A549 (cell line): ENCODE measurements around the gene NR5A2. TPM values are rescaled to one million over a fixed set of nuclear protein-coding genes. Genes with fewer than 3 reads are reported as not detected.

ENCODE experiments used
- ATAC-seq, 2 experiments: fragments of 200-7000 bp in 1 of 2; fragments of >200 bp in 1 of 2; cut with Nextera tagmentation in 1 of 2; cut with Tn5 transposase in 1 of 2; 3 replicates each; pipeline versions ENCODE4 v1.8.0 to v1.9.1; 2018 to 2020; ENCODE audit warnings: mild to moderate bottlenecking in 1 of 2, moderate library complexity in 1 of 2
- CTCF ChIA-PET: fragments of 300-600 bp; sonication (Branson Sonifier 250); formaldehyde crosslinking; extraction: SDS; loops from one replicate; lab custom pipeline; 2021; ENCODE audit warnings: antibody characterized with exemption, inconsistent platforms; lab: Yijun Ruan, JAX
- POLR2A ChIA-PET: fragments of 350-600 bp; formaldehyde crosslinking; extraction: SDS; loops from one replicate; lab custom pipeline; 2021; ENCODE audit warnings: antibody characterized with exemption, inconsistent platforms; lab: Yijun Ruan, JAX
- DNase-seq, 2 experiments: peaks; one replicate each; pipeline versions ENCODE4 v3.0.0 to v3.0.0-alpha.2; 2011 to 2016; ENCODE audit warnings: low read depth in 1 of 2, low spot score in 1 of 2
- FAIRE-seq: peaks from 2 replicates; lab custom pipeline; 2011; peaks lifted over from hg19 to GRCh38; lab: Jason Lieb, UNC
- H3K27ac ChIP-seq, 2 experiments: fragments of >200 bp; sonication (Bioruptor Twin); formaldehyde crosslinking; 3 replicates each; pipeline ENCODE4 v1.5.1; 2016 to 2017
- H3K4me1 ChIP-seq: fragments of >200 bp; sonication (Bioruptor Twin); formaldehyde crosslinking; 3 replicates; pipeline ENCODE4 v1.6.1; 2016
- H3K4me2 ChIP-seq: fragments of >200 bp; sonication (Bioruptor Twin); formaldehyde crosslinking; 3 replicates; pipeline ENCODE4 v1.6.1; 2016
- H3K4me3 ChIP-seq: fragments of >200 bp; sonication (Bioruptor Twin); formaldehyde crosslinking; 3 replicates; pipeline ENCODE4 v1.5.1; 2016
- H3K9me3 ChIP-seq: fragments of >200 bp; sonication (Bioruptor Twin); formaldehyde crosslinking; 3 replicates; pipeline ENCODE4 v1.6.1; 2016
- BCL3 ChIP-seq: fragments of >200 bp; sonication (Bioruptor Twin); formaldehyde crosslinking; IDR thresholded peaks from 3 replicates; pipeline ENCODE4 v1.6.1; 2016
- CBX8 ChIP-seq: fragments of 200-600 bp; sonication (generic); IDR thresholded peaks from 2 replicates; pipeline ENCODE4 v1.6.1; 2016
- CEBPB ChIP-seq, 2 experiments: fragments of >200 bp in 1 of 2; sonication (Bioruptor Twin) in 1 of 2; formaldehyde crosslinking in 1 of 2; IDR thresholded peaks; 2 replicates each; pipeline ENCODE4 v1.6.1; 2012 to 2016
- EP300 ChIP-seq, 2 experiments: fragments of >200 bp; sonication (Bioruptor Twin); formaldehyde crosslinking; IDR thresholded peaks; 2 replicates in 1 of 2; 3 replicates in 1 of 2; pipeline ENCODE4 v1.6.1; 2016 to 2017
- FOSL2 ChIP-seq, 2 experiments: fragments of 450-650 bp in 1 of 2; fragments of >200 bp in 1 of 2; sonication (Bioruptor Twin) in 1 of 2; formaldehyde crosslinking; IDR thresholded peaks; 2 replicates each; pipeline versions ENCODE4 v1.5.0 to v1.6.1; 2016 to 2020; ENCODE audit warnings: mild to moderate bottlenecking in 1 of 2, moderate library complexity in 1 of 2
- GATA3 ChIP-seq: IDR thresholded peaks from 2 replicates; pipeline ENCODE4 v1.6.1; 2012; ENCODE audit warnings: borderline replicate concordance
- HES2 ChIP-seq: fragments of >200 bp; sonication (Bioruptor Twin); formaldehyde crosslinking; IDR thresholded peaks from 2 replicates; pipeline ENCODE4 v1.6.1; 2016
- HOXA7 ChIP-seq: fragments of 250-450 bp; sonication (Bioruptor Pico); IDR thresholded peaks from 2 replicates; pipeline ENCODE4 v1.5.0; 2020; ENCODE audit warnings: mild to moderate bottlenecking, moderate library complexity
- JUN ChIP-seq, 2 experiments: fragments of >200 bp; sonication (Bioruptor Twin); formaldehyde crosslinking; IDR thresholded peaks; 2 replicates in 1 of 2; 3 replicates in 1 of 2; pipeline ENCODE4 v1.6.1; 2016 to 2017
- JUNB ChIP-seq: fragments of >200 bp; sonication (Bioruptor Twin); formaldehyde crosslinking; IDR thresholded peaks from 2 replicates; pipeline ENCODE4 v1.6.1; 2016
- MAFK ChIP-seq: fragments of 450-650 bp; IDR thresholded peaks from 2 replicates; pipeline ENCODE4 v1.6.1; 2014; ENCODE audit not compliant: partially characterized antibody
- MAX ChIP-seq: IDR thresholded peaks from 2 replicates; pipeline ENCODE4 v1.6.1; 2012
- NR3C1 ChIP-seq: fragments of >200 bp; sonication (Bioruptor Twin); formaldehyde crosslinking; IDR thresholded peaks from 3 replicates; pipeline ENCODE4 v1.6.1; 2017
- PBX3 ChIP-seq: IDR thresholded peaks from 2 replicates; pipeline ENCODE4 v1.6.1; 2012
- POLR2AphosphoS2 ChIP-seq: conservative IDR thresholded peaks from 2 replicates; pipeline ENCODE4 v1.6.1; 2012; ENCODE audit warnings: low read length, improper control_type of control experiment, inconsistent platforms
- RAD21 ChIP-seq, 2 experiments: fragments of >200 bp in 1 of 2; sonication (Bioruptor Twin) in 1 of 2; formaldehyde crosslinking in 1 of 2; IDR thresholded peaks in 1 of 2; conservative IDR thresholded peaks in 1 of 2; 2 replicates in 1 of 2; 3 replicates in 1 of 2; pipeline ENCODE4 v1.6.1; 2012 to 2018; ENCODE audit warnings: inconsistent platforms in 1 of 2
- RARB ChIP-seq: fragments of 250-450 bp; sonication (Bioruptor Pico); IDR thresholded peaks from 2 replicates; pipeline ENCODE4 v1.8.0; 2021; ENCODE audit warnings: mild to moderate bottlenecking, moderate library complexity
- RFX5 ChIP-seq: fragments of 450-650 bp; IDR thresholded peaks from 2 replicates; pipeline ENCODE4 v1.7.1; 2014; ENCODE audit warnings: antibody characterized with exemption, mild to moderate bottlenecking, moderate library complexity
- RNF2 ChIP-seq: fragments of 200-600 bp; sonication (generic); IDR thresholded peaks from 2 replicates; pipeline ENCODE4 v1.6.1; 2016; ENCODE audit warnings: low read depth, mild to moderate bottlenecking, antibody characterized with exemption, moderate library complexity, borderline replicate concordance
- SMC3 ChIP-seq: fragments of >200 bp; sonication (Bioruptor Twin); formaldehyde crosslinking; IDR thresholded peaks from 3 replicates; pipeline ENCODE4 v1.6.1; 2018; ENCODE audit warnings: inconsistent platforms
- TFCP2L1 ChIP-seq: fragments of 250-450 bp; sonication (Bioruptor Pico); IDR thresholded peaks from 2 replicates; pipeline ENCODE4 v1.5.0; 2021; ENCODE audit warnings: mild to moderate bottlenecking
- TP53 ChIP-seq: fragments of 250-450 bp; sonication (Bioruptor Pico); IDR thresholded peaks from 2 replicates; pipeline ENCODE4 v1.5.0; 2021; ENCODE audit warnings: mild to moderate bottlenecking, moderate library complexity
- USF2 ChIP-seq: fragments of 450-650 bp; IDR thresholded peaks from 2 replicates; pipeline ENCODE4 v1.6.1; 2014; ENCODE audit warnings: antibody characterized with exemption
- WGBS: methylation state at CpG from one replicate; pipeline ENCODE4 v1.1.6; 2017; ENCODE audit errors: missing lambda C conversion rate; 5-methylcytosine and 5-hydroxymethylcytosine counted together
- polyA plus RNA-seq, 4 experiments: library from polyadenylated mRNA; depleted of rRNA in 3 of 4; stranded (reverse); fragments of >200 nt; fragmentation: RNase III in 1 of 4; extraction: RNeasy Plus Mini Kit Qiagen cat#74134 plus additional on column Dnase treatment in 1 of 4; gene quantifications; 2 replicates in 3 of 4; 3 replicates in 1 of 4; pipeline ENCODE4 v1.2.3, GENCODE V29; 2011 to 2017

The NR5A2 gene
- polyA plus RNA-seq, 2 of the 4 experiments (the other 2 are of a cell fraction) = 12.0 to 24.1 TPM

GRCh38 chr1:200021577-200022238, 5.8 kb upstream of the NR5A2 start:
- H3K27ac ChIP-seq = peak overlapping the region; percentile 73 to 87
- peaks cover 53% of the 10 kb centered on the region for H3K4me1 ChIP-seq
- ChIA-PET CTCF (no interaction called here), POLR2A (no interaction called here)
- TF ChIP-seq GATA3 (peak; percentile 63; the same call in 1 of the 2 replicates), JUN (IDR thresholded peaks at IDR 0.05) (no peak), FOSL2 (IDR thresholded peaks at IDR 0.05) (no peak), FOSL2 (CRISPR knock-in tag; IDR thresholded peaks at IDR 0.05) (peak; percentile 33; the same call in 1 of the 2 replicates), RAD21 (conservative IDR thresholded peaks at IDR 0.05 in 1 of 2, IDR thresholded peaks at IDR 0.05 in 1 of 2) (peak in 1 of 2 experiments; percentile 5; a peak in 2 of 5 replicates)
- ATAC-seq (peak; percentile 74 to 76), DNase-seq (peak in 1 of 2 experiments; percentile 26), FAIRE-seq (peak; percentile 83)
- H3K9me3 ChIP-seq = no peaks in the 10 kb centered on the region
- H3K4me3 ChIP-seq = no peak overlapping the region
- H3K4me2 ChIP-seq = peak overlapping the region; percentile 65
- 0% methylated on average over 1 of the region's 1 CpG for WGBS

- ATAC-seq (peak; percentile 73 to 77), DNase-seq (peak; percentile 61 to 90), FAIRE-seq (peak; percentile 99)
- Histone ChIP-seq H3K27ac (peak overlapping the region; percentile 73 to 74), H3K9me3 (no peaks in the 10 kb centered on the region), H3K4me3 (no peak overlapping the region), H3K4me1 (peaks cover 59% of the 10 kb centered on the region), H3K4me2 (peak overlapping the region; percentile 65)
- WGBS = 1% methylated on average over 4 of the region's 4 CpGs
- ChIA-PET POLR2A (no interaction called here), CTCF (no interaction called here)
- TF ChIP-seq RNF2 (no peak), JUN (IDR thresholded peaks at IDR 0.05) (peak; percentile 58 to 74; a peak in 3 of 5 replicates), RARB (no peak), MAFK (no peak), HES2 (0 out of 2 replicates have a peak, but pooled peaks have one; percentile 8), HOXA7 (CRISPR knock-in tag) (no peak), CBX8 (no peak), MAX (peak; percentile 52), FOSL2 (IDR thresholded peaks at IDR 0.05) (peak; percentile 72), FOSL2 (CRISPR knock-in tag; IDR thresholded peaks at IDR 0.05) (peak; percentile 84), TP53 (CRISPR knock-in tag) (no peak), RFX5 (no peak), POLR2AphosphoS2 (no peak), TFCP2L1 (CRISPR knock-in tag) (no peak), RAD21 (conservative IDR thresholded peaks at IDR 0.05 in 1 of 2, IDR thresholded peaks at IDR 0.05 in 1 of 2) (peak; percentile 1 to 44; a peak in 4 of 5 replicates), USF2 (no peak), NR3C1 (no peak), EP300 (IDR thresholded peaks at IDR 0.05) (peak; percentile 74 to 86; a peak in 3 of 5 replicates), PBX3 (0 out of 2 replicates have a peak, but pooled peaks have one; percentile 40), JUNB (peak; percentile 90), BCL3 (peak; percentile 78), CEBPB (IDR thresholded peaks at IDR 0.05) (peak; percentile 85 to 88), GATA3 (peak; percentile 97), SMC3 (peak; percentile 44)
Observed at GRCh38 chr1:200022239-200022804, 5.2 kb upstream of the NR5A2 start.
